HL-60 (cell line): Measurements from ENCODE around the gene ATF6.
A peak's percentile ranks its signal among the peaks of the same experiment; 100 is the strongest.

Source experiments
- DNase-seq, 2 experiments: peaks; one replicate each; pipeline ENCODE4 v3.0.0-alpha.2; 2010 to 2020; ENCODE audit warnings: low read depth in 1 of 2, low spot score in 1 of 2
- H3K27ac ChIP-seq: fragments of 250-450 bp; sonication (Bioruptor Pico); replicated peaks from 2 replicates; pipeline ENCODE4 v1.5.1; 2020; ENCODE audit warnings: mild to moderate bottlenecking, moderate library complexity
- H3K27me3 ChIP-seq: fragments of 250-450 bp; sonication (Bioruptor Pico); 2 replicates; pipeline ENCODE4 v1.5.1; 2021; ENCODE audit warnings: mild to moderate bottlenecking, moderate library complexity; ENCODE audit not compliant: insufficient read depth, poor library complexity, severe bottlenecking
- H3K4me3 ChIP-seq: replicated peaks from 2 replicates; pipeline ENCODE4 v1.5.1; 2011; ENCODE audit warnings: mild to moderate bottlenecking, control low read depth, low read length; ENCODE audit not compliant: insufficient read depth
- GABPA ChIP-seq: IDR thresholded peaks from 2 replicates; pipeline ENCODE4 v1.6.1; 2012; ENCODE audit warnings: low read depth
- POLR2AphosphoS5 ChIP-seq: IDR thresholded peaks from 2 replicates; pipeline ENCODE4 v1.6.1; 2012; ENCODE audit warnings: low read depth
- SPI1 ChIP-seq: IDR thresholded peaks from 2 replicates; pipeline ENCODE4 v1.6.1; 2012; ENCODE audit warnings: low read depth, mild to moderate bottlenecking, borderline replicate concordance
- TF ChIP-seq, protein P1 (sequence below): IDR thresholded peaks from one replicate; pipeline ENCODE4 v1.5.1; 2011; ENCODE audit warnings: low read length, control low read depth, inconsistent platforms; ENCODE audit not compliant: insufficient read depth
- TF ChIP-seq, protein P2 (sequence below): IDR thresholded peaks from 2 replicates; pipeline ENCODE4 v1.6.1; 2012; ENCODE audit warnings: low read depth; ENCODE audit not compliant: insufficient replicate concordance

Gene ATF6

DNA sequence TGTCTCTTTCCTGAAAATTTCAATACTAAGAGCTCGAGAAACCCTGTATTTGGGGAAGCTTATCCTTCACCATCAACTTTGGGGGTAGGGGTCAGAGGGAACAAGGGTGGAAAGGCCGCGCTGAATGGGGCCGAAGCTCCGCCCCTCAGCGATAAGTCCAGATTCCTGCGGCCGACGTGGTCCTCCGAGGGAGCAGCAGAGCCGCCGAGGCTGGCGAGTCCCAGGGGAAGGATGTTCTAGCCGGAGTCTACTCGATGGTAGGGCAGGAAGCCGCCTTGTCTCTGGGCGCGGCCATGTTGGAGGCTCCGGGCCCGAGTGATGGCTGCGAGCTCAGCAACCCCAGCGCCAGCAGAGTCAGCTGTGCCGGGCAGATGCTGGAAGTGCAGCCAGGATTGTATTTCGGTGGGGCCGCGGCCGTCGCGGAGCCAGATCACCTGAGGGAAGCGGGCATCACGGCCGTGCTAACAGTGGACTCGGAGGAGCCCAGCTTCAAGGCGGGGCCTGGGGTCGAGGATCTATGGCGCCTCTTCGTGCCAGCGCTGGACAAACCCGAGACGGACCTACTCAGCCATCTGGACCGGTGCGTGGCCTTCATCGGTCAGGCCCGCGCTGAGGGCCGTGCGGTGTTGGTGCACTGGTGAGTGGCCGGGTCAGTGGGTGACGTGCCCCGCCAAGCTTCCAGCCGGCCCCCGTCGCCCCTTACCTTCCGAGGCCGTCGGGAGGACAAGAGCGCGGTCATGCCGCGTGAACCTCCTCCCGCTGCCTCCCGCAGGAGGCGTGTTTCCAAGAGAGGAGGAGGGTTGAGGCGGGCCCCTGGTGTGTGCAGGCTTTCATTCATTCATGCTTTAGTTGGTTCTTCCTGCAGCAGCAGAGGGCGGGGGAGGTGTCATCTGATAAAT lies 16.4 kb upstream of the ATF6 start, which contains the start of gene DUSP12:
TSS of gene DUSP12 (plus strand) at position 278 of the 899 bp plus-strand sequence. CDS start at position 294, 16 bp downstream.
- Histone ChIP-seq H3K27me3 (no peaks in the 10 kb centered on the region), H3K27ac (peak within 1 kb of the TSS; percentile 87), H3K4me3 (peak within 1 kb of the TSS; percentile 96)
- peak; percentile 93 to 97 for DNase-seq
- TF ChIP-seq GABPA: no peak; the same call in 1 of the 2 replicates
- peak; percentile 82 for TF ChIP-seq POLR2AphosphoS5
- TF ChIP-seq, protein P1, sequence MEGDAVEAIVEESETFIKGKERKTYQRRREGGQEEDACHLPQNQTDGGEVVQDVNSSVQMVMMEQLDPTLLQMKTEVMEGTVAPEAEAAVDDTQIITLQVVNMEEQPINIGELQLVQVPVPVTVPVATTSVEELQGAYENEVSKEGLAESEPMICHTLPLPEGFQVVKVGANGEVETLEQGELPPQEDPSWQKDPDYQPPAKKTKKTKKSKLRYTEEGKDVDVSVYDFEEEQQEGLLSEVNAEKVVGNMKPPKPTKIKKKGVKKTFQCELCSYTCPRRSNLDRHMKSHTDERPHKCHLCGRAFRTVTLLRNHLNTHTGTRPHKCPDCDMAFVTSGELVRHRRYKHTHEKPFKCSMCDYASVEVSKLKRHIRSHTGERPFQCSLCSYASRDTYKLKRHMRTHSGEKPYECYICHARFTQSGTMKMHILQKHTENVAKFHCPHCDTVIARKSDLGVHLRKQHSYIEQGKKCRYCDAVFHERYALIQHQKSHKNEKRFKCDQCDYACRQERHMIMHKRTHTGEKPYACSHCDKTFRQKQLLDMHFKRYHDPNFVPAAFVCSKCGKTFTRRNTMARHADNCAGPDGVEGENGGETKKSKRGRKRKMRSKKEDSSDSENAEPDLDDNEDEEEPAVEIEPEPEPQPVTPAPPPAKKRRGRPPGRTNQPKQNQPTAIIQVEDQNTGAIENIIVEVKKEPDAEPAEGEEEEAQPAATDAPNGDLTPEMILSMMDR: peak; percentile 0
- TF ChIP-seq SPI1: no peak
- TF ChIP-seq, protein P2, sequence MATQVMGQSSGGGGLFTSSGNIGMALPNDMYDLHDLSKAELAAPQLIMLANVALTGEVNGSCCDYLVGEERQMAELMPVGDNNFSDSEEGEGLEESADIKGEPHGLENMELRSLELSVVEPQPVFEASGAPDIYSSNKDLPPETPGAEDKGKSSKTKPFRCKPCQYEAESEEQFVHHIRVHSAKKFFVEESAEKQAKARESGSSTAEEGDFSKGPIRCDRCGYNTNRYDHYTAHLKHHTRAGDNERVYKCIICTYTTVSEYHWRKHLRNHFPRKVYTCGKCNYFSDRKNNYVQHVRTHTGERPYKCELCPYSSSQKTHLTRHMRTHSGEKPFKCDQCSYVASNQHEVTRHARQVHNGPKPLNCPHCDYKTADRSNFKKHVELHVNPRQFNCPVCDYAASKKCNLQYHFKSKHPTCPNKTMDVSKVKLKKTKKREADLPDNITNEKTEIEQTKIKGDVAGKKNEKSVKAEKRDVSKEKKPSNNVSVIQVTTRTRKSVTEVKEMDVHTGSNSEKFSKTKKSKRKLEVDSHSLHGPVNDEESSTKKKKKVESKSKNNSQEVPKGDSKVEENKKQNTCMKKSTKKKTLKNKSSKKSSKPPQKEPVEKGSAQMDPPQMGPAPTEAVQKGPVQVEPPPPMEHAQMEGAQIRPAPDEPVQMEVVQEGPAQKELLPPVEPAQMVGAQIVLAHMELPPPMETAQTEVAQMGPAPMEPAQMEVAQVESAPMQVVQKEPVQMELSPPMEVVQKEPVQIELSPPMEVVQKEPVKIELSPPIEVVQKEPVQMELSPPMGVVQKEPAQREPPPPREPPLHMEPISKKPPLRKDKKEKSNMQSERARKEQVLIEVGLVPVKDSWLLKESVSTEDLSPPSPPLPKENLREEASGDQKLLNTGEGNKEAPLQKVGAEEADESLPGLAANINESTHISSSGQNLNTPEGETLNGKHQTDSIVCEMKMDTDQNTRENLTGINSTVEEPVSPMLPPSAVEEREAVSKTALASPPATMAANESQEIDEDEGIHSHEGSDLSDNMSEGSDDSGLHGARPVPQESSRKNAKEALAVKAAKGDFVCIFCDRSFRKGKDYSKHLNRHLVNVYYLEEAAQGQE: peak; percentile 68

DNA sequence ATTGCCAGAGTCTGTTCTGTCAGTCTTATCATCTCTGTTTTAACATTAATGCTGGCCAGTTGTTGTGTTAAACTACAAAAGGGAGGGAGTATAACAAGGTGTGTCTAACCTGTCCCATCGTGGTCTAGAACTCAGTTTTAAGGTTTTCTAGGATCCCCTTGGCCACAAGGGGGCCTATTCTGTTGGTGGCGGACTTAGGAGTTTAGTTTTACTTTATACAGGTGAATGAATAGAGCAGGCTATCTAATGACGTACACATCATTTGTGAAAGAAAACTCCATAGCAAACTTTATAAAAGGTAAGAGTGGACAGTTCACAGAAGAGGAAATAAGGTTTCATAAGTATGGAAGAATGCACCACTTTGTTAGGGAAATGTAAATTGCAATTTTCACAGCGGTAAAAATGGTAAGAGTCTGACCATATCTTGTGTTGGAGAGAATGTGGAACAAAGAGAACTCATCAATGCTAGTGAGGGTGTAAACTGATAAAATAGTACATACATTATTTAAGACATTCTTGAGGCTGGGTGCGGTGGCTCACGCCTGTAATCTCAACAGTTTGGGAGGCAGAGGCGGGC lies 2.5 kb upstream of the ATF6 start:
- Histone ChIP-seq H3K27me3 (no peaks in the 10 kb centered on the region), H3K4me3 (no peak overlapping the region), H3K27ac (no peak overlapping the region)
- TF ChIP-seq, protein P2: no peak
- no peak for TF ChIP-seq POLR2AphosphoS5
- no peak for TF ChIP-seq GABPA
- TF ChIP-seq SPI1: no peak
- TF ChIP-seq, protein P1: peak; percentile 40
- DNase-seq: peak in 1 of 2 experiments; percentile 39

DNA sequence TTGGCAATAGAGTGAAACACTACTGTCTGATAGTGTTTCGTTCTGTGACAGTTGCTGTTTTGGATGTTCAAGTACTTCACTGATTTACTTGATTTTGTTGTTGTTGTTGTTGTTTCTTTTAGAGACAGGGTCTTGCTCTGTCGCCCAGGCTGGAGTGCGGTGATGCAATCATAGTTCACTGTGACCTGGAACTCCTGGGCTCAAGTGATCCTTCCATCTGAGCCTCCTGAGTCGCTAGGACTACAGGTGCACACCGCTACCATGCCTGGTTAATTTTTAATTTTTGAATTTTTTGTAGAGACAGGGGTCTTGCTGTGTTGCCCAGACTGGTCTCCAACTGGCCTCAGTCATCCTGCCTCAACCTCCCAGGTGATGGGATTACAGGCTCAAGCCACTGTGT lies 2.3 kb downstream of the ATF6 start:
- Histone ChIP-seq H3K27ac (no peak overlapping the region), H3K4me3 (no peak overlapping the region), H3K27me3 (no peaks in the 10 kb centered on the region)
- DNase-seq: no peak
- TF ChIP-seq GABPA: no peak
- TF ChIP-seq, protein P2: no peak
- TF ChIP-seq, protein P1: no peak
- no peak for TF ChIP-seq POLR2AphosphoS5
- no peak for TF ChIP-seq SPI1
